GM04503 (cell line): Measurements from ENCODE around the gene SSH3.
A peak's percentile ranks its signal among the peaks of the same experiment; 100 is the strongest.

Source experiments
- DNase-seq: peaks from one replicate; pipeline ENCODE4 v3.0.0-alpha.2; 2012; ENCODE audit warnings: low read depth

SSH3 gene

DNA sequence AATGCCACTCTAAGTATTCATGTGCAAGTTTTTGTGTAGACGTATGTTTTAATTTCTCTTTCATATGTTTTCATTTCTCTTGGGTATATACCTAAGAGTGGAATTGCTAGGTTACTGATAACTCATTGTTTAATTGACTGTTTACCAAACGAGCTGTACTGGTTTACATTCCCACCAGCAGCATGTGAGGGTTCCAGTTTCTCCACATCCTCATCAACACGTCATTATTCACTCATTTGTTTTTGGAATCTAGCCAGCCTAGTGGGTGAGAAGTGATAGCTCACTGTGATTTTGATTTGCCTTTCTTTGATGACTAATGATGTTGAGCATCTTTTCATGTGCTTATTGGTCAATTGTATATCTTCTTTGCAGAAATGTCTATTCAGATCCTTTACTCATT lies 10.2 kb upstream of the SSH3 start:
- peak; percentile 26 for DNase-seq

DNA sequence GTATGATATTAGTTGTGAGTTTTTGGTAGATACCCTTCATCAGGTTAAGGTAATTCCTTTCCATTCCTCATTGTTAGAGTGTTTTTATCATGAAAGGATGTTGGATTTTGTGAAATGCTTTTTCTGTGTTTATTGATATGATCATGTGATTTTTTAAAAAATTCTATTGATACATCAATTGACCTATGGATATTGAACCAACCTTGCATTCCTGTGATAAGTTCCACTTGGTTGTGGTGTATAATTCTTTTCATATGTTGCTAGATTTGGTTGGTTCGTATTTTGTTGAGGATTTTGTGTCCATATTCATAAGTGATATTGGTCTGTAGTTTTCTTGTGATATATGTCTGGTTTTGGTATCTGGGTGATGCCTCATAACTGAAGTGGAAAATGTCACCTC lies 7.5 kb upstream of the SSH3 start:
- DNase-seq = no peak

DNA sequence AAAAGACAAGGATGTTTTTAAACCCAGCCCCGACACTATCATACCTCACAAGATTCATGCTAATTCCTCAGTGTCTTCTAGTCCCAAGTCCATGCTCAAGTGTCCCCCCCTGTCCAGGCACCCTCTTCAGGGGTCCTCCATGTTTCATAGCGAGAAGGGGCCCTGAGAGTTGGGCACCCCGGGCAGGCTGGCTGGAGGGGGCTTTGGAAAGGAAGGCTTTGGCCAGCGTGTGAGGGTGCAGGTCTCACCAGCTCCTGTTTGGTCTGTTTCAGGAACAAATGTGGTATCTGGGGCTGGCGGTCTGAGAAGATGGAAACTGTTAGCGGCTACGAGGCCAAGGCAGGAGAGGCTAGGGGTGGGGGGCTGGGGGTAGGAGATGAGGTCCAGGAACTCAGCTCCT lies 4.5 kb upstream of the SSH3 start:
- DNase-seq = no peak

DNA sequence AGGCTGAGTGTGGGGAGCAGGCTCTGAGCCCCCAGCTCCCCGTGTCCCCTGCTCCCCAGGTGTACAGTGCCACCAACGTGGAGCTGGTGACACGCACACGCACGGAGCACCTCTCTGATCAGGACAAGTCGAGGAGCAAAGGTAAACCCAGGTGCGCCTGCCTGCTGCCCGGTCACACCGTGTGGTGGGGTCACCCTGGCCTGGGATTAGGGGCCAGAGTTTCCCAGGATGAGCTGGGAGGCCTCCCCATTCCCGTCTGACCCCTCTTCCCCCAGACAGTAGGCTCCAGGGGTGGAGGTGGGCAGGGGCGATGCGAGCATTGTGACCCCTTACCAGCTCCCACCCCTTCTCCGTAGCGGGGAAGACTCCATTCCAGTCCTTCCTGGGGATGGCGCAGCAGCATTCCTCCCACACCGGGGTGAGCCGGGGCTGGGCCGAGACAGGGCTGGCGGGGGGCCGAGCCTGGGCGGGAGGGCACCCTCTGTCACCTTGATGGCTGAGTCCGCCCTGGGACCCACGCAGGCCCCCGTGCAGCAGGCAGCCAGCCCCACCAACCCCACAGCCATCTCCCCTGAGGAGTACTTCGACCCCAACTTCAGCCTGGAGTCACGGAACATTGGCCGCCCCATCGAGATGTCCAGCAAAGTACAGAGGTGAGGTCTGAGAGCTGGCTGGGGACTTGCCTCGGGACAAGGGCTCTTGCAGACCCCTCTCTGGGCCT lies 3.7 kb upstream of the SSH3 start:
- no peak for DNase-seq

DNA sequence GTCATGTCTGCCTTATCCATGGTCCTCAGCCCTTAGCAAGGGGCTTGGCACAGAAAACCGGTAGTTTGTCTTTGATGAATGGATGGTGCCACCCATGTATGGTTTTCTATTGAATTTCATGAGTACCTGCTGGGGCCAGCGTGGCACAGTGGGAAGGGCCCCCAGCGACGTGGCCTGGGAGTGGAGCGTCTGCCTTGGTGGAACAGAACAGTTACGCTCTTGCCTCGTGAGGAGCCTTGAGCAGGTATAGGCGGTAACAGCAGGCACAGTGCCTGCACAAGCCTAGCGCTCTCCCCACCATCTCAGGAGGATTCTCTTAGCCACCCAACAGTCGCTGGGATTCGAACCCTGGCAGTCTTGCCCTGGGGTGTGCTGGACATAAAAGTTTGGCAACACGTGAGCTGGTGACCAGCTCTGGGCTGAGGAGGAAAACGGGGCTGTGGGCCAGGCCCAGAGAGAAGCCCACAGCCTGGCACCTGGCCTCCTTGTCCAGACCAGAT lies 3.0 kb upstream of the SSH3 start:
- DNase-seq = no peak

DNA sequence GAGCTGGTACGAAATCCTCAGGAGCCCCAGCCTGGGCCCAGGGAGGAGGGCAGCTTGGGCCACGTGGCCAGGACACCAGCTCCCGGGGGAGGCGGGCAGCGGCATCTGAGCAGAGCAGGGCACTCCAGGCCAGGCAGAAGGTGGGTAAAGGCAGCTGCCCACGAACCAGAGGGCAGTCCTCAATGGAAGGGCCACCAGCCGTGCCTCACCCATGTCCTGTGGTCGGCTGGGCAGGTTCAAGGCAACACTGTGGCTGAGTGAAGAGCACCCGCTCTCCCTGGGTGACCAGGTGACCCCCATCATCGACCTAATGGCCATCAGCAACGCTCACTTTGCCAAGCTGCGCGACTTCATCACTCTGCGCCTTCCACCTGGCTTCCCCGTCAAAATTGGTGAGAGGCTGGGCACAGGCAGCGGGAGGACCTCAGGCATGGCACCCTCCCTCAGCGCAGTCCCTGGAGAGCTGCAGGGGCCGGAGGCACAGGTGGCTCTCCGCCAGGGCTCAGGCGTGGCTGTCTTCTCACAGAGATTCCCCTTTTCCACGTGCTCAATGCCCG lies 2.5 kb upstream of the SSH3 start:
- DNase-seq = no peak

DNA sequence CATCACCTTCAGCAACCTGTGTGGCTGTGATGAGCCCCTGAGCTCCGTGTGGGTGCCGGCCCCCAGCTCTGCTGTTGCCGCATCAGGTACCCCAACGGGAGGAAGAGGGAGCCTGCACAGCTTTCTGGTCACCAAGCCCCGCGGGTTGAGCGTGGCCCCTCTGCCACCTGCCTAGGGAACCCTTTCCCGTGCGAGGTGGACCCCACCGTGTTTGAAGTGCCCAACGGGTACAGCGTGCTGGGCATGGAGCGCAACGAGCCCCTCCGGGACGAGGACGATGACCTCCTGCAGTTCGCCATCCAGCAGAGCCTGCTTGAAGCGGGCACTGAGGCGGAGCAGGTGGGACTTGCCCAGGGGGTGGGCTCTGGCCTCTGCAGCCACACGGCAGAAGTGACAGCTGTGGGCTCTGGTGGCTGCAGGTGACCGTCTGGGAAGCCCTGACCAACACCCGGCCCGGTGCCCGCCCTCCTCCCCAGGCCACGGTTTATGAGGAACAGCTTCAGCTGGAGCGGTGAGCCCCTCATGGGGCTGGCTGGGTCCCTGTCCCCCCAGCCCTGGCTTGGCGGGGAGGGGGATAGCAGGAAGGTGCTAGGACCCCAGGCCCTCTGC lies 1.9 kb upstream of the SSH3 start:
- DNase-seq = no peak

DNA sequence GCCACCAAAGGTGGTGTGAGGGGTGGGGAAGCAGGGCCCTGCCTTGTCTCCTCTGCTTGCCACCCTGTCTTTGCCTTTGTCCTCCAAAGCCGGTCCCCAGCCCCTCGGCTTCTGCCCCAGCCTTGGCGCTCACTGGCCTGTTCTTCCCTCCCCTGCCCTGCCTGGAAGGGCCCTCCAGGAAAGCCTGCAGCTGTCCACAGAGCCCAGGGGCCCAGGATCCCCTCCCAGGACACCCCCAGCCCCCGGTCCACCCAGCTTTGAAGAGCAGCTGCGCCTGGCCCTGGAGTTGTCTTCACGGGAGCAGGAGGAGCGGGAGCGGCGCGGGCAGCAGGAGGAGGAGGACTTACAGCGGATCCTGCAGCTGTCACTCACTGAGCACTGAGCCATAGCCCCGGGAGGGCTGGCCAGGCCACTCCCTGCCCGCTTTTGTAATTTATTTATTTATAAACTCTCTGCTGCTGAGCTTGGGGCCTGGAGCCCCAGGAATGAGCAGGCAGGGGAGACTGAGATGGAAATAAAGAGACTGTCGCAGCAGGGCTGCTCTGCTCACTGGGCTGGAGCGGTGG lies 1.3 kb upstream of the SSH3 start:
- no peak for DNase-seq

DNA sequence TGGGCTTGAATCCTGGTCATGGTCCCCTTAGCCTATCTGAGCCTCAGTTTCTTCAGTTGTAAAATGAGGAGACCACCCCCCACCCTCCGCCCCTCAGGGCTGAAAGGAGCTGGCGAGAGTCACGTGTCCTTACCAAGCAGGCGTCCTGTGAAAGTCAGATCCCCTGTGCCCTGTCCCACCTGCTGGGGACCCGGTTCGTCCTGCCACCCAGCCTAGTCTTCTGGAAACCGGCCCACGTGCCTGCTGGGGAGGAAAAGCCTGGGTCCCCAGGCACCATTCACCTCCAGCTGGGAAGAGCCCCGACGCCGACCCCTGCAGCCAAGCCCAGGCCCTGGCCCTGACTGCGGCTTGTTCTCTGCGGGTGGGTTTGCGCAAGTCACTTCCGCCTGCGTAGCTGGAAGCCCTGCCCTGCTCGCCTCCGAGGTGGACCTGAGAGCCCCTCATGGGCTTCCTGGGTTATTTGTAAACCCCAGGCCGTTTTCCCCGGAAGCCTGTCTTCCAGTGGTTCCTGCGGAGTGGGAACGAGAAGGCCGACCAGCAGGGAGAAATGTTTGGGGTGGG lies 679 bp upstream of the SSH3 start:
- no peak for DNase-seq

DNA sequence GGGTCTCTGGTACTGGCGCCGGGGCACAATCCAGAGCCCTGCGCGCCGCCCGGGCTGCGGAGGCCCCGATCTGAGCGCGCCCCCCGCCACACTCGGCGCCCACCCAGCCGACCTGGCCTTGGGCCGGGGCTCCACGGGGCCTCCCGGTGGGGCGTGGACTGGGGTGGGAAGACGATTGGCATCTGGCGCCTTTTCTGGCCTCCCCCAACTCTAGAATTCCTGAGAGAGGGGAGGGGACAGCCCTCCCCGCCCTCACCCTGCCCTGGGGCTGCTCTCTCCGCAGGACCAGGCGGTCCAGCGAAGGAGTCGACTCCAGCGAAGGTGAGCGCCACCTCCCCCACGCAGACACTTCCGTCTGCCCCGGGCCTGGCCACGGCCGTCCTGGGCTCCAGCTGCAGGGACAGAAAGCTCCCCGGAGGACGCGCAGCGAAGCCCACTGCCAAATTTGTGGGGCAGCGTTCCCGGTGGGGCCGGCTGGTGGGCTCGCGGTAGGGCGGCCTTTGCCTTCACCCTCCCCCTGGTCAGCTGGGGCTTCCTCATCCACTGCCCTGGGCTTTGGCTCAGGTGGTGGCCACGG lies 593 bp downstream of the SSH3 start:
- no peak for DNase-seq

DNA sequence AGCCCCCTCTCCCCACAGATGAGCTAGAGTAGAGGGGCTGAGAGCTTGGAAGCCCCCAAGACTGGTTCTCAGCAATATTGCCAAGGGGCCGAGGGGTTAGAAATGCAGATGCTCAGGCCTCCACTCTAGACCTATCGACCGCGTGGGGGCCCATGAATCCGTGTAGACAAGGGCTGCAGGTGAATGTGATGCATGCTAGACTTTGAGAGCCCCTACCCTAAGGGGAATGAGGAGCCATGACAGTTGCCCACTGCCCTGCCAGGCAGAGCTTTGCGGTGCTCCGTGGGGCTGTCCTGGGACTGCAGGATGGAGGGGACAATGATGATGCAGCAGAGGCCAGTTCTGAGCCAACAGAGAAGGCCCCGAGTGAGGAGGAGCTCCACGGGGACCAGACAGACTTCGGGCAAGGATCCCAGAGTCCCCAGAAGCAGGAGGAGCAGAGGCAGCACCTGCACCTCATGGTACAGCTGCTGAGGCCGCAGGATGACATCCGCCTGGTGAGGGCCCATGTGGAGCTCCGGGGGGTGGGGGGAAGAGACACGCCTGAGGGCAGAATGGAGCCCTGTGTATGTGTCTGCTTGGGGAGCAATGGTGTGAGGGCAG lies 1.3 kb downstream of the SSH3 start:
- DNase-seq = no peak

DNA sequence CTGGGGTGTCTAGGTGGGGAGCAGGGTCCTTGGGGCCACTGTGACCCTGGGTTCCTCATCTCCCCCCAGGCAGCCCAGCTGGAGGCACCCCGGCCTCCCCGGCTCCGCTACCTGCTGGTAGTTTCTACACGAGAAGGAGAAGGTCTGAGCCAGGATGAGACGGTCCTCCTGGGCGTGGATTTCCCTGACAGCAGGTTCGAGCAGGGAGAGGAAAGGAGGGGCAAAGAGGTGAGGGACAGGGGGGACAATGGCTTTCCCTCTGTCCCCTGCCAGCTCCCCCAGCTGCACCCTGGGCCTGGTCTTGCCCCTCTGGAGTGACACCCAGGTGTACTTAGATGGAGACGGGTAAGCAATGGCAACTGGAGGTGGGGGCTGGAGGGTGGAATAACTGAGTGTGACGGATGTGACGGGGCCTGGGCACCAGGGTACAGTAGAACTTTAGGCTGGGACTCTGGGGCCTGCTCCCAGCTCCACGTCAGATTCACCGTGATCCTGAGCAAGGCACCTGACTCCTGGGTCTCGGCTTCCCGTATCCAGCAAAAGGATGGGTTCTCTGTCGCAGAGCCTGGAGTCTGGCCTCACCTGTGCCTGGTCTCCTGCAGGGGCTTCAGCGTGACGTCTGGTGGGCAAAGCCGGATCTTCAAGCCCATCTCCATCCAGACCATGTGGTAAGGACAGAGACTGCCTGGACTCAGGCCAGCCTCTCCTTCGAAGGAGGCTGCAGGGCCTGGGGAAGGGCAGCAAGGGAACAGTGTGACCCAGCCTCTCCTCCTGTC lies 3.6 kb downstream of the SSH3 start:
- DNase-seq = no peak

DNA sequence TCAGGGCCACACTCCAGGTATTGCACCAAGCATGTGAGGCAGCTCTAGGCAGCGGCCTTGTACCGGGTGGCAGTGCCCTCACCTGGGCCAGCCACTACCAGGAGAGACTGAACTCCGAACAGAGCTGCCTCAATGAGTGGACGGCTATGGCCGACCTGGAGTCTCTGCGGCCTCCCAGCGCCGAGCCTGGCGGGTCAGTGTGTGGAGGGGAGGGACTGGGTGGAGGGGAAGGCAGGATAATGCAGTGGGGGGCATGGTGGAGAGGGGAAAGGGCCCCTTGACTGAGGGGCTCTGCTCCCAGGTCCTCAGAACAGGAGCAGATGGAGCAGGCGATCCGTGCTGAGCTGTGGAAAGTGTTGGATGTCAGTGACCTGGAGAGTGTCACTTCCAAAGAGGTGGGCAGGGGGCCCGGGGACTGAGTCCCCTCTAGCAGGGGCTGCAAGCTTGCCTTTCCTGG lies 4.2 kb downstream of the SSH3 start:
- no peak for DNase-seq

DNA sequence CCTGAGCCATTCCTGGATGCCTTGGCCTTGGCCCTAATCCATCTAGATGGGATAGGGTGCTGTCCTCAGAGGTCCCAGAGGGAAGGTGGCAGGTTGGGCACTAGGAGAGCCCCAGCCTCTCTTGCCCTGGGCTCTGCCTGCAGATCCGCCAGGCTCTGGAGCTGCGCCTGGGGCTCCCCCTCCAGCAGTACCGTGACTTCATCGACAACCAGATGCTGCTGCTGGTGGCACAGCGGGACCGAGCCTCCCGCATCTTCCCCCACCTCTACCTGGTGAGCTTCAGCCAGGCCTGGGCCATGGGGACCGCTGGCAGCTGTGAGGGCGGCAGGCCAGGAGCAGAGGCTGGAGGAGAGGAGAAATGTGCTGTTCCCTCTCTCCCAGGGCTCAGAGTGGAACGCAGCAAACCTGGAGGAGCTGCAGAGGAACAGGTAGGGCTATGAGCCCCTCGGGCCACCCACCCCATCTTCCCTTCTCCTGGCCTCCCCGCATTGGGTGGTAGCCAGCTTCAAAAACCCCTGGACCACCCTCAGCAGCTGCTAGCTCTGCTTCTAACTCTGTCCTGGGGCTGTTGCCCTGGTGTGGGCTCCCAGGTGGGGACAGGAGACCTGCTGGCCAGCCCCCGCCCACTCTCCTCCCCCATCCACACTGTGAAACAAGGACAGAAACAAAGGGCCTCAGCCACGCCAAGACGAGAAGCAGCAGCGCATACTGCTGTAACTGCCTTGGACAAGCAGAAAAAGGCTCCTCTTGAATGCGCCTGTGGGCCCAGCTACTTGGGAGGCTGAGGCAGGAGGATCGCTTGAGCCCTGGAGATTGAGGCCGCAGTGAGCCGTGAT lies 4.9 kb downstream of the SSH3 start:
- DNase-seq = no peak

DNA sequence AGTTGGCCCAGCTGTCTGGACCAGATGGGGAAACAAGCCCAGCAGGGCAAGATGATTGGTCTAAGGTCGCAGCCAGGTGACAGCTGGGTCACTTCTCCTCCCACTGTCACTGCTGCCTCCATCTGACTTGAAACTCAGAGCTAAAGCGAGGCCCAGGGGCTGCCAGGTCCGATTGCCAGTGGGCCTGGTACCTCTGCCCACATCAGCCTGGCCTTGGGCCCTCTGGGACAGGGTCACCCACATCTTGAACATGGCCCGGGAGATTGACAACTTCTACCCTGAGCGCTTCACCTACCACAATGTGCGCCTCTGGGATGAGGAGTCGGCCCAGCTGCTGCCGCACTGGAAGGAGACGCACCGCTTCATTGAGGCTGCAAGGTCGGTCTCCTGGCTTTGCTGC lies 5.8 kb downstream of the SSH3 start:
- no peak for DNase-seq

DNA sequence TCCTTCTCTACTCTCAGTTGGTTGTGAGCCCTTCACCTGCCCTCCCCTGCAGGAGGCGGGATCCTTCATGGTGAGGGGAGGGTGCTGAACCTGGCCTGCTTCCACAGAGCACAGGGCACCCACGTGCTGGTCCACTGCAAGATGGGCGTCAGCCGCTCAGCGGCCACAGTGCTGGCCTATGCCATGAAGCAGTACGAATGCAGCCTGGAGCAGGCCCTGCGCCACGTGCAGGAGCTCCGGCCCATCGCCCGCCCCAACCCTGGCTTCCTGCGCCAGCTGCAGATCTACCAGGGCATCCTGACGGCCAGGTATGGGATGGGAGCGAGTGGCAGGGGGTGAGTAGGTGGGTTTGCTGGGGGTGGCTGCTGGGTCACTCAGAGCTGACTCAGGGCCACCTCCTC lies 6.3 kb downstream of the SSH3 start:
- DNase-seq = no peak

DNA sequence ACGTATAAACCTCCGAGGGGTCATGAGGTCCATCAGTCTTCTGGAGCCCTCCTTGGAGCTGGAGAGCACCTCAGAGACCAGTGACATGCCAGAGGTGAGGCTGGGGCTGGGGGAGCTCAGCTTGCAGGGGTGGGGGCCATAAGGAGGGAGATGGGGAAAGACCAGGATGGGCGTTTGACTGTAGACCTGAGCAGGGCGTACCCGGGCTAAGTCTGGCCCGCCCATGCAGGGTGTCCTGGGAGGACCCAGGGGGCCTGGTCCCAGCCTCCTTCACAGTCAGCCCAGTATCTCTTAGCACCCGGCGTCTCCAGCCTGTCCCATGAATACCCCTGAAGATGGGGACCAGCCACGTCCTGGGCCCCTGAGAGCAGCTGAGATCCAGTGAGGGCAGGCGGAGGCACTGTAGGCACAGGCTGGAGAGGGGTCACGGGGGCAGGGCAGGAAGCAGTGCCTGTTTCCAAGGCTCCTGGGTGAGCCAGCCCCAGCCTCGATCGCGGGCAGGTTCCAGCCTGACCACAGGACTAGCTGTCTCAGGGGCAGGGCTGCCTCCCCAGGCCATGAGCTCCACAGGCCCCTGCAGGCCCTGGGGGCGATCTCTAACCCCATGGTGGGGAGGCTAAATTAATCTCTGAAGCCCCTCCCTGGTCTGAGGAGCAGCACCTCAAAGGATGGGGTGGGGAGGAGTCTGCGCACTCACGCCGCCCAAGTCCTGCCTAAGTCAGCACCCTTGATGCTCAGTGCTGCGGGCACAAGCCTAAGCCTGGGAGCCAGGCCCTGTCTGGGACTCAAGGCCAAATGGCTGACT lies 7.1 kb downstream of the SSH3 start:
- no peak for DNase-seq

DNA sequence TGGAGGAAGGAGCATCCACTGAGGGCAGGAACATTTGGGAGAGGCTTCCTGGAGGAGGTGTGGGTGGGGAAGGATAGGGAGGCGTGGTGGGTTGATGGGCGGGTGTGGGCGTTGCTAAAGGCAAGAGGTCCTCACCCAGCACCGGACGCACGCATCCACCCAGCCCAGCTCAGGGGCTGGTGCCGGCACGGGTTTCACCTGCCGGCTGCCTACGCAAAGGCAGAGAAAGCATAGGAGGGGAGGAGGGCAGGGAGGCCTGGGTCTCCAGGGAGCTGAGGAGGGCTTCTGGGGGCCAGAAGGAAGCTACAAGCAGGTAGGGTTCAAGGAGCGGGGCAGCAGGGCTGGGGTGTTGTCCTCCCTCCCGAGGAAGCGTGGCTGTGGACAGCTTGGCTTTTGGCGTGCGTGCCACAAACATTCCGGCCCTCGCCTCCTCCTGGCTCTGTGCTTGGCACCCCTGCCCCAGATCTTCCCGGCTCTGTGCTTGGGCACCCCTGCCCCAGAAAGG lies 7.8 kb downstream of the SSH3 start:
- DNase-seq = no peak

DNA sequence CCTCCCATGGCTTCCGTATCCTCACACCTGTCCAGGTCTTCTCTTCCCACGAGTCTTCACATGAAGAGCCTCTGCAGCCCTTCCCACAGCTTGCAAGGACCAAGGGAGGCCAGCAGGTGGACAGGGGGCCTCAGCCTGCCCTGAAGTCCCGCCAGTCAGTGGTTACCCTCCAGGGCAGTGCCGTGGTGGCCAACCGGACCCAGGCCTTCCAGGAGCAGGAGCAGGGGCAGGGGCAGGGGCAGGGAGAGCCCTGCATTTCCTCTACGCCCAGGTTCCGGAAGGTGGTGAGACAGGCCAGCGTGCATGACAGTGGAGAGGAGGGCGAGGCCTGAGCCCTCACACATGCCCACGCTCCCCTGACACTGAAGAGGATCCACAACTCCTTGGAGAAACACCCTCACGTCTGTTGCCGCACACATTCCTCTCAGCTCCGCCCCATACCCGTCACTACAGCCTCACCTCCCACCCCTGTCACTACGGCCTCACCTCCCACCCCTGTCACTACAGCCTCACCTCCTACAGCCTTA lies 8.3 kb downstream of the SSH3 start:
- no peak for DNase-seq
